Measurements from ENCODE around the gene CDKN2A. TPM values are rescaled to one million over a fixed set of nuclear protein-coding genes. Genes with fewer than 3 reads are reported as not detected.

The CDKN2A gene
- total RNA-seq, 1 experiment from 2014 or later, result not detected

GRCh38 chr9:22008384-22008716 is 14.2 kb upstream of the CDKN2A start:
- no peak for DNase-seq (ENCODE audit: extremely low read depth, low read depth)

- no peak for DNase-seq (ENCODE audit: extremely low read depth, low read depth)
Measured at GRCh38 chr9:22005702-22006606, 11.8 kb upstream of the CDKN2A start.

GRCh38 chr9:22005021-22005701 is 11.0 kb upstream of the CDKN2A start:
- DNase-seq (ENCODE audit: extremely low read depth, low read depth), result no peak

- no peak for DNase-seq (ENCODE audit: extremely low read depth, low read depth)
Measured at GRCh38 chr9:22002038-22002437, 7.8 kb upstream of the CDKN2A start.

GRCh38 chr9:21998026-21998425 is 3.8 kb upstream of the CDKN2A start:
- DNase-seq (ENCODE audit: extremely low read depth, low read depth), result no peak

- no peak for DNase-seq (ENCODE audit: extremely low read depth, low read depth)
Measured at GRCh38 chr9:21997480-21997879, 3.3 kb upstream of the CDKN2A start.

GRCh38 chr9:21996858-21997257 is 2.7 kb upstream of the CDKN2A start:
- DNase-seq (ENCODE audit: extremely low read depth, low read depth), result no peak

GRCh38 chr9:21996438-21996837 is 2.2 kb upstream of the CDKN2A start:
- DNase-seq (ENCODE audit: extremely low read depth, low read depth), result no peak

GRCh38 chr9:21995666-21996398 is 1.6 kb upstream of the CDKN2A start:
- no peak for DNase-seq (ENCODE audit: extremely low read depth, low read depth)

- no peak for DNase-seq (ENCODE audit: extremely low read depth, low read depth)
Measured at GRCh38 chr9:21995006-21995665, 944 bp upstream of the CDKN2A start.

GRCh38 chr9:21994556-21995005 is 389 bp upstream of the CDKN2A start, which contains the start of gene CDKN2B-AS1:
TSS of gene CDKN2B-AS1 (plus strand) at chr9:21994791.
- DNase-seq (ENCODE audit: extremely low read depth, low read depth), result no peak

- no peak for DNase-seq (ENCODE audit: extremely low read depth, low read depth)
Measured at GRCh38 chr9:21993007-21993406, 1.2 kb downstream of the CDKN2A start.

GRCh38 chr9:21991072-21991959 is 2.9 kb downstream of the CDKN2A start:
- no peak for DNase-seq (ENCODE audit: extremely low read depth, low read depth)

GRCh38 chr9:21989440-21990189 is 4.6 kb downstream of the CDKN2A start:
- DNase-seq (ENCODE audit: extremely low read depth, low read depth), result no peak

- no peak for DNase-seq (ENCODE audit: extremely low read depth, low read depth)
Measured at GRCh38 chr9:21988056-21988990, 5.9 kb downstream of the CDKN2A start.

GRCh38 chr9:21985964-21986667 is 8.1 kb downstream of the CDKN2A start:
- DNase-seq (ENCODE audit: extremely low read depth, low read depth), result no peak

- no peak for DNase-seq (ENCODE audit: extremely low read depth, low read depth)
Measured at GRCh38 chr9:21984101-21984500, 10.1 kb downstream of the CDKN2A start.
